HT-29 (cell line): Measurements from ENCODE around the gene CCDC73. TPM values are rescaled to one million over a fixed set of nuclear protein-coding genes. Genes with fewer than 3 reads are reported as not detected.

Source experiments
- total RNA-seq: library from RNA; depleted of rRNA; stranded (reverse); fragments of >200 nt; shearing (Covaris generic); gene quantifications from 2 replicates; pipeline ENCODE4 v1.2.3, GENCODE V29; 2014; rRNA removed

Gene CCDC73
- total RNA-seq, 1 experiment from 2014 or later = not detected

Other genes starting within 250 kb of the CCDC73 start
- 305 and 325 TPM in 2 replicates for gene EIF3M, start 210.8 kb downstream of the CCDC73 start, total RNA-seq
- 4.3 and 4.8 TPM in 2 replicates for gene PRRG4, start 35.3 kb upstream of the CCDC73 start, total RNA-seq
- gene QSER1, start 98.1 kb upstream of the CCDC73 start, total RNA-seq = 11.4 and 13.1 TPM in 2 replicates
- 3.3 and 4.8 TPM in 2 replicates for gene DEPDC7, start 221.2 kb upstream of the CCDC73 start, total RNA-seq
- gene TCP11L1, start 244.9 kb upstream of the CCDC73 start, total RNA-seq = 5.2 and 6.6 TPM in 2 replicates